ENCODE measurements around the gene ZC3H18.

- no peak for TF ChIP-seq POLR2AphosphoS5 (IDR thresholded peaks at IDR 0.05; ENCODE audit: insufficient read depth in 1 of 2, low read depth in 1 of 2)
- TF ChIP-seq CTCF (IDR thresholded peaks at IDR 0.05): no peak
- no peak for TF ChIP-seq POLR2A (IDR thresholded peaks at IDR 0.05)
Observed at GRCh38 chr16:88539652-88540345, 30.4 kb upstream of the ZC3H18 start.
